ENCODE data around the gene KCNJ1. TPM values are rescaled to one million over a fixed set of nuclear protein-coding genes. Genes with fewer than 3 reads are reported as not detected.
A peak's percentile ranks its signal among the peaks of the same experiment; 100 is the strongest.

Gene KCNJ1
- total and polyA plus RNA-seq, 8 donors: 0.03 to 0.28 (median 0.08) TPM; not detected in 3

DNA sequence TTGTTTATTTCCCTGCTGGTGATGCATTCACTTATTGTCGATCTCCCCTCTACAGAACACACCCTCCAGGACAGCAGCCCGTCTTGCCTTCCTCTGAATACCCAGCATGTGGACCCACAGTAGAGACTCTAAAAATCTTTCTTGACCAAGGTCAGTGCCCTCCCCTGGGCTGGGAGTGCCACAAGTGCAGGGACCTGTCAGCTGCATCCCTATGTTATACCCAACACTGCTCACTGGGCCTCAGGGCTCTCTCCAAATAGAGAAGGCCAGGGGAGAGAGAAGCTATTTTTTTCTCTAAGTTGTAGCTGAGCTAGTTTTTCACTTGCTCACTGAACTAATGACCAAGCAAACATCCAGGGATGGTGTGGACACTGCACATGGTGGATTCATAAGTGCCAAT lies 9.8 kb downstream of the KCNJ1 start:
- Histone ChIP-seq H3K27me3 (no peaks in the 10 kb centered on the region), H3K4me1 (peaks cover 15 to 34% (median 16%) of the 10 kb centered on the region in 3 donors), H3K27ac (no peak overlapping the region), H3K9me3 (no peaks in the 10 kb centered on the region), H3K4me3 (no peak overlapping the region), H3K36me3 (no peaks in the 10 kb centered on the region)
- intact Hi-C loops (cut with DNase I): no loop called here
- no peak for DNase-seq
- no peak for FAIRE-seq
- WGBS, 2 donors: 56 to 64% methylated on average over 2 of the region's 2 CpGs
- ATAC-seq: no peak
- TF ChIP-seq, protein P1, sequence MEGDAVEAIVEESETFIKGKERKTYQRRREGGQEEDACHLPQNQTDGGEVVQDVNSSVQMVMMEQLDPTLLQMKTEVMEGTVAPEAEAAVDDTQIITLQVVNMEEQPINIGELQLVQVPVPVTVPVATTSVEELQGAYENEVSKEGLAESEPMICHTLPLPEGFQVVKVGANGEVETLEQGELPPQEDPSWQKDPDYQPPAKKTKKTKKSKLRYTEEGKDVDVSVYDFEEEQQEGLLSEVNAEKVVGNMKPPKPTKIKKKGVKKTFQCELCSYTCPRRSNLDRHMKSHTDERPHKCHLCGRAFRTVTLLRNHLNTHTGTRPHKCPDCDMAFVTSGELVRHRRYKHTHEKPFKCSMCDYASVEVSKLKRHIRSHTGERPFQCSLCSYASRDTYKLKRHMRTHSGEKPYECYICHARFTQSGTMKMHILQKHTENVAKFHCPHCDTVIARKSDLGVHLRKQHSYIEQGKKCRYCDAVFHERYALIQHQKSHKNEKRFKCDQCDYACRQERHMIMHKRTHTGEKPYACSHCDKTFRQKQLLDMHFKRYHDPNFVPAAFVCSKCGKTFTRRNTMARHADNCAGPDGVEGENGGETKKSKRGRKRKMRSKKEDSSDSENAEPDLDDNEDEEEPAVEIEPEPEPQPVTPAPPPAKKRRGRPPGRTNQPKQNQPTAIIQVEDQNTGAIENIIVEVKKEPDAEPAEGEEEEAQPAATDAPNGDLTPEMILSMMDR (IDR thresholded peaks at IDR 0.05): no peak

DNA sequence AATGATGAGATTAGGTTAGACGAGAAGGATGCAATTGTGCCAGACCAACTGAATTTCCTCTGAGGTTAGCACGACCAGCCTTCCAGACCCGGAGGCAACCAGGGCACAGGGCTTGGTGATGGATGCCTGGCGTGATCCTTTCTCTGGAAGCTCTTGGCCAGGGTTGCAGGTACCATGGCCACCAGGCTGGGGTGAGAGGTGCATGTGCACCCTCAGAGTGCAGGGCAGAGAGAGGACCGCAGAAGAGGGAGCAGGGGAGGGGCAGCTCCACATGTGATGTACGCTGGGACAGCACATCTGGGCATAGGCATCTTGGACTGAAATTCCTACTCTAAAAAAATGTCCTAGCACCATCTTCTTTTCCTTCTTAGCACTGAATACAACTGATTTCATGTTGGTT lies 10.9 kb downstream of the KCNJ1 start:
- H3K27ac ChIP-seq: peak overlapping the region in 1 of 4 donors; percentile 54
- H3K9me3 ChIP-seq: no peaks in the 10 kb centered on the region
- no peaks in the 10 kb centered on the region for H3K36me3 ChIP-seq
- FAIRE-seq: no peak
- no peak overlapping the region for H3K4me3 ChIP-seq
- 96% methylated on average over 6 of the region's 6 CpGs for WGBS, 2 donors
- no peaks in the 10 kb centered on the region for H3K27me3 ChIP-seq
- peaks cover 15 to 43% (median 16%) of the 10 kb centered on the region in 3 donors for H3K4me1 ChIP-seq
- no peak for ATAC-seq
- intact Hi-C loops (cut with DNase I): no loop called here
- TF ChIP-seq, protein P1 (IDR thresholded peaks at IDR 0.05): no peak
- DNase-seq: no peak

DNA sequence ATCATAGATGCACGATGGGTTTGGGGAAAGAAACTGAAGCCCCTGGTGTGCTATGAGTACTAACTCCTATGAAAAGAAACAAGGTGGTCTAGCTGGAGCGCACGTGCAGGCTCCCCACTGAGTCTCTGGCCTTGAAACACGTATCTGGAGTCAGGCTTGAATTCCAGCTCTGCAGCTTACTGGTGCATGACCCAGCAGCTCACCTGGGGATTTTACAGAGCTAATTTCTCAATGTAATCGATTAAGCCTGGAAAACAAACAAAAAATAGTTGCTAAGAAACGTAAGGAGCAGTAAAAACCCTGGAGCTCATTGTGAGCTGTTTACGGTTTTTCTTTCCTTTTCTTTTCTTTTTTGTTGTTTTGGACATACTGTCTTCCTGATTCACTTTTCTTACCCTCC lies 12.3 kb downstream of the KCNJ1 start:
- Histone ChIP-seq H3K4me1 (peaks cover 6 to 43% (median 16%) of the 10 kb centered on the region in 3 donors), H3K9me3 (no peaks in the 10 kb centered on the region), H3K27me3 (no peaks in the 10 kb centered on the region), H3K4me3 (no peak overlapping the region), H3K36me3 (no peaks in the 10 kb centered on the region), H3K27ac (peak overlapping the region; percentile 7 to 69 (median 59))
- intact Hi-C loops (cut with DNase I): no loop called here
- ATAC-seq: peak; percentile 23 to 36 (median 28)
- no peak for FAIRE-seq
- TF ChIP-seq, protein P1 (IDR thresholded peaks at IDR 0.05): no peak
- 24 to 26% methylated on average over 7 of the region's 7 CpGs for WGBS, 2 donors
- peak in 1 of 6 donors; percentile 69 for DNase-seq

DNA sequence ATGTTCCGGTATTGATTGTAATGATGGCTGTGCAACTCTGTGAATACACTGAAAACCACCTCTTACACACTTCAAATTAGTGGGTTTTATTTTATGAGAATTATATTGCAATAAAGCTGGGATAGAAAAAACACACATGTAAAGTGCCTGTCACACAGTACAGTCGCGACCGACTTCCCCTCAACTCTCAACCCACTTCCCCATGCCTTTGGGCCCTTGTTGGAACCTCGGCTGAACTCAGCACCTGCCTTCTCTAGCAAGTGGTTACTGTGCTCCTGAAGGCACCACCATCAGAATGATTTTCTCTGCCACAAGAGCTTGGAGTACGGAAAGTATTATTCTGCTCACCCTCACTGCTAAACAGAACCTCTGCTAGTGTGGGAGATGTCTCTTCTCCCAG lies 13.5 kb downstream of the KCNJ1 start:
- no peak for FAIRE-seq
- peak overlapping the region in 3 of 4 donors; percentile 54 to 69 (median 64) for H3K27ac ChIP-seq
- no peaks in the 10 kb centered on the region for H3K36me3 ChIP-seq
- no peak overlapping the region for H3K4me3 ChIP-seq
- peaks cover 0 to 51% (median 16%) of the 10 kb centered on the region in 3 donors for H3K4me1 ChIP-seq
- H3K9me3 ChIP-seq: no peaks in the 10 kb centered on the region
- 89 to 91% methylated on average over 6 of the region's 6 CpGs for WGBS, 2 donors
- no peak for ATAC-seq
- intact Hi-C loops (cut with DNase I): no loop called here
- TF ChIP-seq, protein P1 (IDR thresholded peaks at IDR 0.05): no peak
- no peak for DNase-seq
- H3K27me3 ChIP-seq: no peaks in the 10 kb centered on the region

DNA sequence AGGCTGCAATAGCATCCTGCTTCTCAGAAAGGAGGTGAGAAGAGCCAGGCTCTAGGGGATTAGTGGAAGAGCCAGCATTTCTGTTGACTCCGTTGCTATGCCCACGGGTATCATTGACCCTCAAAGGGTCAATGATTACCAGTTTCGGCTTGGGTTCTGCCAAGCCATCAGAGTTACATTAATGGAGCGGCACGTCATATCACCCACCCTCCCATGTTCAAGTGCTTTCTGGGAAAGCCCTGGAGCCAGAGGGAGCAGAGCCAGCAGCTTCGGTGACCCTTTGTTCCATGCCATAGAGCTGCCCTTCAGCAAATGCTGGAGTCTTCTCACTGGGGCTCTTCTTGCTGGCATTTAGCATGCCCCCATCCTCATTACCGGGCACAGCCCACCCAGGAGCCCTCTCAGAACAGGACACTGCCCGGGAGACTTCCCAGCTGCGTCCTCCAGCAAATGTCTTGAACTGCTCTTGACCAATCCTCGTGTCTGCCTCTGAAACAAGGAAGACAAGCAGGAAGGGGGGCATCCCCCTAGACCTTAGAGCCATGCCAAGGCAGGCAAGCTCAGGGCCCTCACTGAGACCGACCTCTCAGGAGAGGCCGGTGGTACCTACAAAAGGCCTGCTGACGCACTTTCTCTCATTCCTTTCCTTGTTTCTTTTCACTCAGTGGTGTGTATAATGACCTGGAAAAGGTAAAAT lies 14.6 kb downstream of the KCNJ1 start:
- TF ChIP-seq, protein P1 (IDR thresholded peaks at IDR 0.05): no peak
- Histone ChIP-seq H3K36me3 (no peaks in the 10 kb centered on the region), H3K27me3 (no peaks in the 10 kb centered on the region), H3K27ac (peak overlapping the region in 3 of 4 donors; percentile 50 to 90 (median 82)), H3K9me3 (no peaks in the 10 kb centered on the region), H3K4me3 (no peak overlapping the region), H3K4me1 (peaks cover 0 to 51% (median 16%) of the 10 kb centered on the region in 3 donors)
- intact Hi-C loops (cut with DNase I): no loop called here
- DNase-seq (peak in 5 of 6 donors; percentile 73 to 89 (median 76)), FAIRE-seq (no peak), ATAC-seq (peak; percentile 81 to 92 (median 86))
- 28 to 31% methylated on average over 13 of the region's 13 CpGs for WGBS, 2 donors
